ENCODE data around the gene CNPY1. TPM values are rescaled to one million over a fixed set of nuclear protein-coding genes. Genes with fewer than 3 reads are reported as not detected.
A peak's percentile ranks its signal among the peaks of the same experiment; 100 is the strongest.

The CNPY1 gene
- total and polyA plus RNA-seq, 2 donors (not counting 1 experiment from before 2014, with no cell fraction given), result not detected

DNA sequence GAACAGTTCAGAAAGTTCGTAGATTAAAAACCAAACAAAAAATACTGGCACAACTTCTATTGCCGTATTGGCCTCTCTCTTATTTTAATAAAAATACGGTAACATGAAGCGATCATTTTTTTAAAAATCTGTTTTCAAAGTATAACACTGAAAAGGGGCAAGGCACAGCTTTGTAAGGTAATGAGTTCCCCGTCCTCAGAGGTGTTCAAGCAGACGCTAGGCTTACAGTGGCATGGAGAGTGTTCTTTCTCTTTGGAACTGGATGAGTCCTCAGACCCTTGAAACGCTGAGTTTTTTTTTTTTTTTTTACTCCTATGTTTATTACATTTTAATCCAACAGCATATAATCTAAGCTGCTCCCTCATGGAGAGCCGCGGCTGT, 80.6 kb downstream of the CNPY1 start:
- ChIA-PET POLR2A (no interaction called here), CTCF (interaction anchor here (1.1 kb wide), 1 partner anchor 93 kb away, joined by 3 read pairs; no protein-coding TSS in a partner anchor)
- Histone ChIP-seq H2AFZ (ENCODE audit: insufficient read depth, low read depth, low read length, poor library complexity, severe bottlenecking) (no peak overlapping the region), H3K9ac (ENCODE audit: low read length) (no peak overlapping the region), H4K20me1 (ENCODE audit: control insufficient read depth, insufficient read depth, low read length, poor library complexity, severe bottlenecking) (no peaks in the 10 kb centered on the region), H3K36me3 (replicated peaks in 1 of 2; ENCODE audit: control extremely low read depth in 1 of 2, control insufficient read depth in 1 of 2, extremely low read depth in 1 of 2, insufficient read depth in 2 of 2, low read length in 1 of 2) (no peaks in the 10 kb centered on the region), H3K9me3 (ENCODE audit: control extremely low read depth in 1 of 3, control insufficient read depth in 2 of 3, insufficient read depth in 1 of 3, low read length in 2 of 3) (peaks cover 0 to 75% (median 0%) of the 10 kb centered on the region in 3 donors), H3K27ac (ENCODE audit: low read length in 2 of 2) (no peak overlapping the region), H3K4me1 (ENCODE audit: control insufficient read depth in 2 of 2, insufficient read depth in 2 of 2, low read length in 2 of 2) (peaks cover 36 to 54% of the 10 kb centered on the region in 2 donors), H3K4me2 (replicated peaks; ENCODE audit: low read depth, low read length, poor library complexity, severe bottlenecking) (peak overlapping the region; percentile 73), H3K79me2 (ENCODE audit: control insufficient read depth, insufficient read depth, low read length) (no peaks in the 10 kb centered on the region), H3K27me3 (replicated peaks in 1 of 4; ENCODE audit: control extremely low read depth in 1 of 4, control insufficient read depth in 3 of 4, insufficient read depth in 4 of 4, low read length in 3 of 4) (peaks cover 0 to 96% (median 84%) of the 10 kb centered on the region in 4 experiments), H3K4me3 (ENCODE audit: control extremely low read depth in 1 of 5, extremely low read depth in 1 of 5, insufficient read depth in 1 of 5, low read depth in 2 of 5, low read length in 4 of 5) (no peak overlapping the region)
- no peak for TF ChIP-seq EZH2 (IDR thresholded peaks at IDR 0.05; ENCODE audit: borderline replicate concordance, insufficient read depth, low read depth, low read length, poor library complexity, severe bottlenecking)
- TF ChIP-seq, protein P1, sequence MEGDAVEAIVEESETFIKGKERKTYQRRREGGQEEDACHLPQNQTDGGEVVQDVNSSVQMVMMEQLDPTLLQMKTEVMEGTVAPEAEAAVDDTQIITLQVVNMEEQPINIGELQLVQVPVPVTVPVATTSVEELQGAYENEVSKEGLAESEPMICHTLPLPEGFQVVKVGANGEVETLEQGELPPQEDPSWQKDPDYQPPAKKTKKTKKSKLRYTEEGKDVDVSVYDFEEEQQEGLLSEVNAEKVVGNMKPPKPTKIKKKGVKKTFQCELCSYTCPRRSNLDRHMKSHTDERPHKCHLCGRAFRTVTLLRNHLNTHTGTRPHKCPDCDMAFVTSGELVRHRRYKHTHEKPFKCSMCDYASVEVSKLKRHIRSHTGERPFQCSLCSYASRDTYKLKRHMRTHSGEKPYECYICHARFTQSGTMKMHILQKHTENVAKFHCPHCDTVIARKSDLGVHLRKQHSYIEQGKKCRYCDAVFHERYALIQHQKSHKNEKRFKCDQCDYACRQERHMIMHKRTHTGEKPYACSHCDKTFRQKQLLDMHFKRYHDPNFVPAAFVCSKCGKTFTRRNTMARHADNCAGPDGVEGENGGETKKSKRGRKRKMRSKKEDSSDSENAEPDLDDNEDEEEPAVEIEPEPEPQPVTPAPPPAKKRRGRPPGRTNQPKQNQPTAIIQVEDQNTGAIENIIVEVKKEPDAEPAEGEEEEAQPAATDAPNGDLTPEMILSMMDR (IDR thresholded peaks at IDR 0.05), result no peak
- Mint-ChIP-seq H3K4me3 (no peak overlapping the region), H3K9me3 (ENCODE audit: insufficient read depth) (no peaks in the 10 kb centered on the region), H3K27me3 (peaks cover 77% of the 10 kb centered on the region), H3K4me1 (peaks cover 19% of the 10 kb centered on the region), H3K27ac (no peak overlapping the region)
- ATAC-seq (ENCODE audit: low read depth) (no peak), DNase-seq (peak; percentile 22)
- intact Hi-C loops (cut with micrococcal nuclease), result loop anchor here (2.0 to 5.0 kb wide), 3 partner anchors 41 to 302 kb away; no protein-coding TSS in a partner anchor
- 24% methylated on average over 4 of the region's 9 CpGs for WGBS (ENCODE audit: insufficient coverage)

DNA sequence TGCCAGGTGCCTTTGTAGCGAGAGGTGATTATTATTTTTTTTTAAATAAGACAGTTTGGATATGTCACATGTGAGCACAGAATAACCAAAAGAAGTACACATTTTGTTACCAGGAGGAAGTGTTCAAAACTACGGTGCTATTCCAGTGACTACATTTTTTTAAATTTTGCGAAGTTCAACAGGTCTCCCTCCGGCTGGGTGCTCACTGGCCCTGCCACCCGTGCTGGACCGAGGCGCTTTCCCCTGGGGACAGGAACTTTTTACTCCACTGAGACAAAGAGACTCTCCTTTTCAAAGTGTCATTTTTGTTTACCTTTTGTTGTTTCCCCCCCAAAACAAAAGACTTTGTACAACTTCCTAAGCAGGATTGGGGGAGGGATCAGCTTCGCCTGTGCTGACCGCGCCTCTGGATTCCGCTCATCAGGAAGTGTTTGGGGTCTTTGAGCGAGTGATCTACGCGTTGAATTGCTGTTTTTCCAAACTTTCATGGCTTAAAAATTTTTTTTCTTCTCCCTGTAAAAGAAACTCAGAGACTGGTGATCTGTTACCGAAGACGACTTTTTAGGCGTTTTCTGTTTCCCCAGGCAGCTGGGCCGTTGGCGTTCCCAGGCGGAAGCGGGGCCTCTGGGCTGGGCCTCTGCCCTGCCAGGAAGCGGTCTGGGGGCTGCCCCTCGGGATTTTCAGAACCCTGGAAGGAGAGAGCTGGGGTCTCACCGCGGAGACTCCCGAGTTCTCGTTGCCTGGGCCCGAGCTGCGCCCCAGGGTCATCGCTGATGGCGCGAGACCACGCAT, 81.2 kb downstream of the CNPY1 start:
- peaks cover 0 to 74% (median 0%) of the 10 kb centered on the region in 3 donors for H3K9me3 ChIP-seq (ENCODE audit: control extremely low read depth in 1 of 3, control insufficient read depth in 2 of 3, insufficient read depth in 1 of 3, low read length in 2 of 3)
- TF ChIP-seq, protein P1 (IDR thresholded peaks at IDR 0.05), result no peak
- no peak for TF ChIP-seq EZH2 (IDR thresholded peaks at IDR 0.05; ENCODE audit: borderline replicate concordance, insufficient read depth, low read depth, low read length, poor library complexity, severe bottlenecking)
- H2AFZ ChIP-seq (ENCODE audit: insufficient read depth, low read depth, low read length, poor library complexity, severe bottlenecking), result no peak overlapping the region
- H3K36me3 ChIP-seq (replicated peaks in 1 of 2; ENCODE audit: control extremely low read depth in 1 of 2, control insufficient read depth in 1 of 2, extremely low read depth in 1 of 2, insufficient read depth in 2 of 2, low read length in 1 of 2), result no peaks in the 10 kb centered on the region
- Mint-ChIP-seq H3K4me1 (peaks cover 19% of the 10 kb centered on the region), H3K27me3 (peaks cover 72% of the 10 kb centered on the region), H3K4me3 (no peak overlapping the region), H3K27ac (no peak overlapping the region), H3K9me3 (ENCODE audit: insufficient read depth) (no peaks in the 10 kb centered on the region)
- no peak overlapping the region for H3K27ac ChIP-seq (ENCODE audit: low read length in 2 of 2)
- DNase-seq, result peak; percentile 35
- peaks cover 0 to 97% (median 81%) of the 10 kb centered on the region in 4 experiments for H3K27me3 ChIP-seq (replicated peaks in 1 of 4; ENCODE audit: control extremely low read depth in 1 of 4, control insufficient read depth in 3 of 4, insufficient read depth in 4 of 4, low read length in 3 of 4)
- no peak overlapping the region for H3K4me2 ChIP-seq (replicated peaks; ENCODE audit: low read depth, low read length, poor library complexity, severe bottlenecking)
- H3K4me1 ChIP-seq (ENCODE audit: control insufficient read depth in 2 of 2, insufficient read depth in 2 of 2, low read length in 2 of 2), result peaks cover 36 to 52% of the 10 kb centered on the region in 2 donors
- no peak overlapping the region for H3K4me3 ChIP-seq (ENCODE audit: control extremely low read depth in 1 of 5, extremely low read depth in 1 of 5, insufficient read depth in 1 of 5, low read depth in 2 of 5, low read length in 4 of 5)
- no peaks in the 10 kb centered on the region for H4K20me1 ChIP-seq (ENCODE audit: control insufficient read depth, insufficient read depth, low read length, poor library complexity, severe bottlenecking)
- no peak overlapping the region for H3K9ac ChIP-seq (ENCODE audit: low read length)
- no peaks in the 10 kb centered on the region for H3K79me2 ChIP-seq (ENCODE audit: control insufficient read depth, insufficient read depth, low read length)
- no peak for ATAC-seq (ENCODE audit: low read depth)
- ChIA-PET POLR2A (no interaction called here), CTCF (no interaction called here)
- intact Hi-C loops (cut with micrococcal nuclease), result loop anchor here (5.0 kb wide), 2 partner anchors 88 to 302 kb away; no protein-coding TSS in a partner anchor
- WGBS (ENCODE audit: insufficient coverage), result 10% methylated on average over 28 of the region's 33 CpGs
